ENCODE measurements around the gene PTPRJ.

Gene PTPRJ

DNA sequence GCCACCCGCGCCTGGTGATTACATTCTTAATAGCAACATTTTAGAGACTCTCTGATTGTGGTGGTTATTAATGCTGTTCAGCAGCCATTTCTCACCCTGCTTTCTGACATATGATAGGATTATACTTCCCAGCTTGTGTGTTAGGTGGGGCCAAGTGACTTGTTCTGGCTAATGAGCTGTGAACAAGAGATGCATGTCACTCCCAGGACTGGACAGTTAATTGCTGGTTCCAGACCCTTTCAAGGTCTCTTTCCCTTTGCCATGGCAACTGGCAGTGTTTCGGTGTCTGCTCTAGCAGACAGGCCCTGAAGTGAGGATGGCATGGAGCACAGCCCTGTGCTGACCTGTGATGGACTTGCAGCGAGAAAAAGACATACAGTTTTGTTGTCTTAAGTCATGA lies 8.9 kb upstream of the PTPRJ start:
- H3K4me3 ChIP-seq (ENCODE audit: low read depth, low read length): no peak overlapping the region
- in situ Hi-C loops (cut with HindIII; ENCODE audit: low sequenced_read_pairs): no loop called here
- TF ChIP-seq, protein P1, sequence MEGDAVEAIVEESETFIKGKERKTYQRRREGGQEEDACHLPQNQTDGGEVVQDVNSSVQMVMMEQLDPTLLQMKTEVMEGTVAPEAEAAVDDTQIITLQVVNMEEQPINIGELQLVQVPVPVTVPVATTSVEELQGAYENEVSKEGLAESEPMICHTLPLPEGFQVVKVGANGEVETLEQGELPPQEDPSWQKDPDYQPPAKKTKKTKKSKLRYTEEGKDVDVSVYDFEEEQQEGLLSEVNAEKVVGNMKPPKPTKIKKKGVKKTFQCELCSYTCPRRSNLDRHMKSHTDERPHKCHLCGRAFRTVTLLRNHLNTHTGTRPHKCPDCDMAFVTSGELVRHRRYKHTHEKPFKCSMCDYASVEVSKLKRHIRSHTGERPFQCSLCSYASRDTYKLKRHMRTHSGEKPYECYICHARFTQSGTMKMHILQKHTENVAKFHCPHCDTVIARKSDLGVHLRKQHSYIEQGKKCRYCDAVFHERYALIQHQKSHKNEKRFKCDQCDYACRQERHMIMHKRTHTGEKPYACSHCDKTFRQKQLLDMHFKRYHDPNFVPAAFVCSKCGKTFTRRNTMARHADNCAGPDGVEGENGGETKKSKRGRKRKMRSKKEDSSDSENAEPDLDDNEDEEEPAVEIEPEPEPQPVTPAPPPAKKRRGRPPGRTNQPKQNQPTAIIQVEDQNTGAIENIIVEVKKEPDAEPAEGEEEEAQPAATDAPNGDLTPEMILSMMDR (IDR thresholded peaks at IDR 0.05; ENCODE audit: low read depth, low read length): no peak
- no peak for DNase-seq (ENCODE audit: low read depth, low spot score)

DNA sequence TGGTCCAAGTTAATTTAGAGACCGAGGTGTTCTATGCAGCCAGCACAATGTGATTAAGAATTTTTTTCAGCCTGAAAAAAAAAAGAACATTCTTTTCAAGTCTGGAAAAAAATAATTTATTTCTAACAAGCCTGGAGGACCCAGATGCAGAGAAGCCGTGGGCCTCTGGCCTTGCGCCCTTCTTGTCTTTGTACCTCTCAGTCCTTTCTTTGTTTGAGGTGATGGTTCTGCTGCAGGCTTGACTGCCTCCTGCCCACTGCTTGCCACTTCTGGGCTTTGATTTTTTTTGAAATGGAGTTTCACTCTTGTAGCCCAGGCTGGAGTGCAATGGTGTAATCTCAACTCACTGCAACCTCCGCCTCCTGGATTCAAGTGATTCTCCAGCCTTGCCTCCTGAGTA lies 7.2 kb upstream of the PTPRJ start:
- in situ Hi-C loops (cut with HindIII; ENCODE audit: low sequenced_read_pairs): no loop called here
- TF ChIP-seq, protein P1 (IDR thresholded peaks at IDR 0.05; ENCODE audit: low read depth, low read length): no peak
- no peak overlapping the region for H3K4me3 ChIP-seq (ENCODE audit: low read depth, low read length)
- DNase-seq (ENCODE audit: low read depth, low spot score): no peak

DNA sequence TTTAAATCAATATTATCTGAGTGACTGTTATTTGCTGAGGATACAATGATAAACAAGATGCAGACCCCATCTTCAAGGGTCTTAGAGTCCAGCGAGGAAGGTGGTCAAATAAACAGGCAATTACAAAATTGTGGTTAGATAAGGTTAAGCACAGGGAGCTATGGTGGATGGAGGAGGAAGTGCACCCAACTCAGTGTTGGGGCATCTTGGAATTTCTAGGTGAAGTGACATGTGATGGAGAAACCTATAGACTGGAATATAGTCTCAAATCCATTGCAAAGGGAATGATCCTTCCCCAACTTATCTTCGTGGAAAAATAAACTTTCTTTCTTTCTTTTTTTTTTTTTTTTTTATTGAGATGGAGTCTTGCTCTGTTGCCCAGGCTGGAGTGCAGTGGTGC lies 3.4 kb upstream of the PTPRJ start:
- no peak overlapping the region for H3K4me3 ChIP-seq (ENCODE audit: low read depth, low read length)
- in situ Hi-C loops (cut with HindIII; ENCODE audit: low sequenced_read_pairs): no loop called here
- TF ChIP-seq, protein P1 (IDR thresholded peaks at IDR 0.05; ENCODE audit: low read depth, low read length): no peak
- no peak for DNase-seq (ENCODE audit: low read depth, low spot score)

DNA sequence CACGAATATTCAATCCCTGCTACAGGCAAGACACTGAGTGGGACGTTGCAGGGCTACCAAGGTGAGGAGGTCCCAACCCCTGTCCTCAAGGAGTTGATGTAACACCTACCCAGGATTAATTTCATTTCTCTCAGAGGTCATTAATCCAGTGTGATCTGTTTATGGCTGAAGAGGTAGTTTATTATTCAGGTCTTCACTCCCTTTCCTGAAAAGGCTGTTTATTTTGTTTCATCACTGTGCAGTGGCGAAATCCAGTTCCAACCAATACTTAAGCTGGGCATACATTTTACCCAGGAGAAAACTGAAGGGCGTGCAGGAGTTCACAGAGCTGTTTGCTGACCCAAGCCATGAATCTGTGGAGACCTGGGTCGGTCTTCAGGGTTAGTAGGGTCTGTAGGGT lies 2.7 kb upstream of the PTPRJ start:
- TF ChIP-seq, protein P1 (IDR thresholded peaks at IDR 0.05; ENCODE audit: low read depth, low read length): no peak
- no peak for DNase-seq (ENCODE audit: low read depth, low spot score)
- in situ Hi-C loops (cut with HindIII; ENCODE audit: low sequenced_read_pairs): no loop called here
- H3K4me3 ChIP-seq (ENCODE audit: low read depth, low read length): no peak overlapping the region

DNA sequence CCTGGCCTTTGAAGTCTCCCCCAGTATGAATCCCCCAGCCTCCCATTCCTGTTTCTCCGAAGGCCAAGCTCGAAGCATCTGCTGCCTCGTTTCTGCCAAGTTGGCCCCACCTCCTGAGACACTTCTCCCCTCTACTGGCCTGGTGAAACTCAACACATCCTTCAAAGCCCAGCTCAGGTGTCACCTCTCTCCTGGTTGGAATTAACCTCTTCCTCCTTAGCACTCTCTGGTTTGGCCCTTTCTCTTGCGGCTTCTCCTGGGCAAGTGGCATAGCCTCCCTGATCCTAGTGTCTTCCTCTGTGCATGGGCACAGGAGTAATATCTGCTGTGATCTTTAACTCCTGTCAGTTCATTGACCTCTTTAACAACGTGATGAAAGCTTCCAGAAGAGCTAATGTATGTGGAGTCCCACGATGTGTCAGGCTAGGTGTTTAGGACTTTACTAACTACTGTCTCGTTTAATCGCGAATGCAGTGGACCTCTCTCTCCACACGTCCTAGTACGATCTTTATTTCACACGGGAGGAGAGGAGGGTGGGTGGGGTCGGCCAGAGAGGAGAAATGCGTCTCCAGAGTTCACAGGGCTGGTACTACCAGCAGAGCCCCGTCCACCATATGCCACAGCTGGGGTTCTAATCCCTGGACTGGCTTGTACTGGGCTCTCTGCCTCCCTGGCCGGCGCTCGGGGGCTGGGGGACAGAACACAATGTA lies 826 bp upstream of the PTPRJ start:
- peak overlapping the region; percentile 49 for H3K4me3 ChIP-seq (ENCODE audit: low read depth, low read length)

DNA sequence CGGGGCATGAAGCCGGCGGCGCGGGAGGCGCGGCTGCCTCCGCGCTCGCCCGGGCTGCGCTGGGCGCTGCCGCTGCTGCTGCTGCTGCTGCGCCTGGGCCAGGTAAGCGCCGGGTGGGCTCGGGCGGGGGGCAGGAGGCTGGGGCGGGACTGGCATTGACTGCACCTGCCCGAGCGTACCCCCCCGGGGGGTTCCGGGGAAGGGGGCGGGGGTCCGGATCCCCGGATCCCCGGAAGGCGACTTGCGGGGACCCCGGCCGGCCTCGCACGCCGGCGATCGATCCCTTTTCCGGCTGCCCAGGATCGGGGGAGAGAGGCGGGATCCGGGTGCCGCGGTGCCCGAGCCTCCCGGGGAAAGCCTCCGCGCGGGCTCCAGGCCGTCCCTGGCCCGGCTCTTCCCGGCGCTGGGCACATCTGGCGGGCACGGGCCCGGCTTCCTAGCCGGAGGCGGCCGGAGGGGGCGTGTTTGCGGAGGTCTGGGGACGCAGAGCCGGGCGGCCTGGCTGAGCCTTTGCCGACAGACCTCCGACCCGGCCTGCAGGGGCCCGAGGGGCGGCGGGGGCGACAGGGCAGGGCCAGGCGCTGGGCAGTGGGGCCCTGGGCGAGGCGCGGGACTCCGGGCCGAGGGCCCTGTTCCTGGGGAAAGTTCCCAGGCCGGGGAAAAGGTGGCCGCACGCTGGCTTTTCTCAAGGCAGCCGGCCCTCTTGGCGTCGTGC lies 705 bp downstream of the PTPRJ start:
- TF ChIP-seq, protein P1 (IDR thresholded peaks at IDR 0.05; ENCODE audit: low read depth, low read length): peak; percentile 21
- DNase-seq (ENCODE audit: low read depth, low spot score): no peak
- H3K4me3 ChIP-seq (ENCODE audit: low read depth, low read length): peak overlapping the region; percentile 49
- in situ Hi-C loops (cut with HindIII; ENCODE audit: low sequenced_read_pairs): no loop called here

More for the DNA sequence above, 826 bp upstream of the PTPRJ start:
- no peak for DNase-seq (ENCODE audit: low read depth, low spot score)
- in situ Hi-C loops (cut with HindIII; ENCODE audit: low sequenced_read_pairs): no loop called here
- TF ChIP-seq, protein P1 (IDR thresholded peaks at IDR 0.05; ENCODE audit: low read depth, low read length): no peak

Measured in astrocyte of the spinal cord (primary cell).